SKM-1 treated with dmso at 0.1 percent for 144 hours (cell line): ENCODE data around the gene ATRIP.

Experiments
- DNase-seq: peaks from one replicate; lab custom pipeline; 2025; ENCODE audit not compliant: unreplicated experiment; lab: John Stamatoyannopoulos, UW

The ATRIP gene

DNA sequence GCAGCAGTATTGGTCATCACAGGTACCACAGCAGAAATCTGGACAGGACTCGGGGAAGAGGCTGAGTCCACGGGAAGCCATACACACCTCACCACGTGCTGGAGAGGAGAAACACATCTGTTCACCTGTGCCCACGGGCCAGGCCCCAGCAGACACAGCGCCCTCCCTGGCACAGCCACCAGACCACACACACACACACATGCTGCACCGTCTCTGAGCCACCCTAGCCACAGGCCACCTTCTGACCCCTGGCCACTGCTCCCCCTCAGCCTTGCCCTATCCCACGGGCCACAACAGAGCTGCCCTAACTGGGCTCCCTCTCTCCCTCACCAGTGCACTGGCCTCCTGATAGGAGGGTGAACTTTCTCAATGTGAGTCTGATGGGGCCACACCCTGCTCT lies 54.7 kb downstream of the ATRIP start:
- DNase-seq: no peak

DNA sequence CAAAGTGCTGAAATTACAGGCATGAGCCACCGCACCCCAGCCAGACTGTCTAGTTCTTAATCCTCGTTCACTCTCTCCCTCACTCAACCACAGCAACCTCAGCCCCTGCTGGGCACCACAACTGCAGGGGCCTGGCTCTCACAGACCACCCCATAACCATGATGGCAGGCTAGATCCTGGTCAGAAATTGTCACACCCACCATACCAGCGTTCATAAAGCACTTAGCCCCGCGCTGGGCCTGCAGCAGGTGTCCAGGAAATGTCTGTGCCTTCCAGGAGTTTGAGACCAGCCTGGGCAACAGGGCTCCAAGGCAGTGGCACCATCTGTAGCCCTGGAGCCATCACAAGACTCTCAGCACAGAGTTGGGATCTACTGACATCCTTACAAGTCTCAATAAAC lies 55.6 kb downstream of the ATRIP start:
- no peak for DNase-seq

DNA sequence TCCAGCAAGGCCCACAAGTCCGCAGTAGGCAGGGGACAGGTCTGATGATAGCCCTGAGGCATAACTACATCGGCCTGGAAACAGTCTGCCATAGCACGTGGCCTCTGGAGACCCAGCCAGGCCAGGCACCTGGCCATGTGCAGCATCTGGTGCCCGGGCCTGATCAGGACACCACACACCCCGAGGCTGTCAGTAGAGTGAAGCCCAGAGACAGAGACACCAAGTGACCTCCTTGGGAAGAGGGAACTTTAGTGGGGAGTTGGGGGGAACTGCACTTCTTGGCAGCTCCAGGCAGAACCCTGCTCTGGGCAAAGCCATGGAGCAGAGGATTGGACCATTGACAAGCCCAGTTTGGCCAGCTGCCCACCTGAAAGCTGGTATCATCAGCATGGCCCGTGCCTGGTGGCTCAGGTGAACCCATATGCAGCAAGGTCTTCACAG lies 56.2 kb downstream of the ATRIP start:
- DNase-seq: no peak

DNA sequence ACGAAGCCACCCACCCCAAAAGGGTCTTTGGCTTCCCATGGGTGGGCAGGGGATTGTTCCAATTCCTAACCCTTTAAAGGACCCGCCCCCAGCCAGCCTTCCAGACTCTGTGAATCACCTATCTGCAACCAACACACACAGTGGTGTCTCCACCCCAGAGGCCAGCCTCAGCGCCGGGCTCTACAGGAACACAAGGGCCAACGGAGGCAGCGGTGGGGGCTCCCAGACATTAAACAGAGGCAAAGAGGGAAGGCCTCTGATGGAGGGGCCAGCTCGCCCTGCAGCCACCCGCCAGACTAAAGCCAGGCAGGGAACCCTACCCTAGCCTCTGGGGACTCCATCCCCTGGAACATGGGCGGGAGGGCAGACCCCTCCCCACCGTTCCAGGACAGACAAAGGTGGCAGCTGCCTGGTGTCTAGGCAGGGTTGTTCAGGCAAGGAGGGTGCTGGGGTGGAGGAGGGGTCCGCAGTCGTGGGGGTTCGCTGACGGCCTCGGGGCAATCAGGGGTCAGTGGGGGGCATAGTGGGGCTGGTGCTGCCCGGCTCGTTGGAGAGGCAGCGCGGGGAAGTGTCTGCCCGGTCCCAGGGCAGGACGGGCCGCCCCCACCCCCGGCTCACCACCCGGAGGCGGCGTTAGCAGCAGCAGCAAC lies 57.0 kb downstream of the ATRIP start:
- DNase-seq: no peak

DNA sequence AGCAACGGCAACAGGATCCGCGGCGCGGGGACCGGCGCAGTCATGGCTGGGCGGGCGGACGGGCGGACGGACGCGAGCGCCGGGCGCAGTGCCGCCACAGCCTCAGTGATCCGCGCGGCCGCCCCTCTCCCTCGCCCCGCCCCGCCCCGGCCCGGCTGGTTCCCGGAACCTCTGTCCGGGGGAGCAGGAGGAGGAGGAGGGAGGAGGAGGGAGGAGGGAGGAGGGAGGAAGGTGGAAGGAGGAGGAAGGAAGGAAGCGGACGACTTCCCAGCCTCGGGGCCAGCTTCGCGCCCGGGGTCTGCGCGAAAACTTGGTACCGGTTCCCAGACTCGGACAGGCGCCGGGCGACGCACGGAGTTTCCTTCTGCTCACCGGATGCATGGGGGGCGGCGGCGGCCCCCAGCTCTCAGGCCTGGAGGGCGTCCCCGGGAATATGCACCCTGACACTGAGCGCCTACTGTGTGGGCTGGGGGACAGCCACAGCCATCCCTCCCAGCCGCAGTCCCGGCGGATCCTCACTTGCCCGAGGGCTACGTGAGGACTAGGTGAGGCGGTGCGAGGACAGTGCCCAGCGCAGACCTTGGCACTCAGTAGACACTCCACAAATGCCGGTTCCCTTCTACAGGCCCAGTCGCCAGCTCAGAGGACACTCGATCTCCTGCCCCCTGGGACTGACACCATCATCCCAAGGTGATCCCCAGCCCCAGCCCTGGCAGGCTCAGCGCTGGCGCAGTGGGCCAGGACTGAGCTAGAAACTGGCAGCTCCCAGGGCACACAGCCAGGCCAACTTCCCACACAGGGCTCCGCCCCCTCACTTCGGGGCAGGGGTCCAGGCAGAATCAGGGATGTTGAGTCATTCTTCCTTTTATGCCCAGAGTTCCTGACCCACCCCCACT lies 57.8 kb downstream of the ATRIP start, which contains the start of gene SHISA5:
TSS of gene SHISA5 (minus strand) at position 124 of the 896 bp plus-strand sequence. CDS start at position 44, 80 bp downstream.
- peak; percentile 28 for DNase-seq

DNA sequence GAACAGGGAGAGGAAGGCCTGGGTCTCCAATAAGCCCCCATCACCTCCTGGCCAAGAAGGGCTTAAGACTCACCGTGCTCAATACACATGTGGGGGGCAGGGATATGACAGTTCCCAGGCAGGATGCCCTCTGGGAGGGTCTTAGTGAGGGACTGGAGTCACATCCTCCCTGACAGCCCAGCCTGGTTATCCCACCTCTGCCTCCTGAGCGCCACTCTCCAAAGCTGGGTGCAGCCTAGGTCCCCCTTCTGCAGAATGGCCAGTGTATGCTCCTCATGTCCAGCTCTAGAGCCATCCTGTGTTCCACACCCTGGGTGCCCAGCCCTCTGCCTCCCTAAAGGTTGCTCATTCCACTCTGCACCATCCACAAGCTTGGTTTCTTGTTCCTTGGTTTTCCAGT lies 58.6 kb downstream of the ATRIP start:
- no peak for DNase-seq

DNA sequence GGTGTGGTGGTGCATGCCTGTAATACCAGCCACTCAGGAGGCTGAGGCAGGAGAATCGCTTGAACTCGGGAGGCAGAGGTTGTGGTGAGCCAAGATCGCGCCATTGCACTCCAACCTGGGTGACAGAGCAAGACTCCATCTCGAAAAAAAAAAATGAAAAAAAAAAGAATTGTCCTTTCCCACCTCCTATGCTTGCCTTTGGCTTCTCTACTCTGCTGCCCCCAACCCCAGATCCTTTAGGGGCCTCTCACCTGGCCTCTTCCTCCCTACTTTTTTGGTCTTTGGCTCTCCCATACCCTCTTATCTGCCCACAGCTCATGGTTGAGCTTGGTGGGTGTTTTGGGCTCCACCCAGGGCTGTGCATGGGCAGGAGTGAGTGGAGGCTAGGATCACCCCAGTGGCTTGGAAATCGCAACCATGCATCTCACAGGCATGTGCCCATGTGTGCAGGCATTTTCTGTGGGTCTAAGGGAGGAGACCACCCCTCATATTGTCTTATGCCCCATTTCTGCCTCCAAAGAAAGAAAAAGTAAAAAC lies 59.5 kb downstream of the ATRIP start:
- no peak for DNase-seq

DNA sequence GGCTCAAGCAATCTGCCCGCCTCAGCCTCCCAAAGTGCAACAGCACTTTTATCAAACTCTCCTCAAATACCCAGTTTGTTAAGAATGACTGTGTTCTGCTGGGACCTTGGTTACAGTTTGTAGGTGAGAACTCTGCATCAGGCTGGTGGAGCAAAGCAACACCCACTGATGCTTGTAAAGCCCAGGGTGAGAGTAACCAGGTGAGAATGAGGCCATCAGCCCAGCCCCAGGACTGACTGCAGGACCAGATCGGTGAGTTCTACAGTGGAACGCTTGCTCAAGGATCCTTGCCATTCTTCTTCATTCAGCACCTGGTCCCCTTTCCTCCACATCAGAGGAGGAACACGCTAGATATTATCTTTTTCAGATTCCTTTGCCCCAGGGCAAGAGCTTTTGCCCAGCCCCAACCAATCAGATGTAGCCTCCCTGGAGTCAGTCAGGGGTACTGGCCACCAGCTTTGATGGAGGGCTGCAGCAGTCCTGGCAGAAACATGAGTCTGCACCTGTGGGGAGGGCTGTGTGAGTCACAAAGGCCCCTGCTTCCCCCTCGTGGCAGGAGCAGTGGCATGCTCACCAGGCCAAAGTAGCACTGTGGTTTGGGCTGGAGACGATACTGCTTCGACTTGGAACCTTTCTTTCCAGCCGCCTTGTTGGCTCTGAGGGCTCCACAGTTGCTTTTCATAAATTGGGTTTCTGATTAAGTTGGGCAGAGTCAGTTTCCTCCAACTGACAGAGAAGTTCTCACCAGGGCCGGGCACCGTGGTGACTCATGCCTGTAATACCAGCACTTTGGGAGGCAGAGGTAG lies 60.9 kb downstream of the ATRIP start:
- DNase-seq: peak; percentile 37

DNA sequence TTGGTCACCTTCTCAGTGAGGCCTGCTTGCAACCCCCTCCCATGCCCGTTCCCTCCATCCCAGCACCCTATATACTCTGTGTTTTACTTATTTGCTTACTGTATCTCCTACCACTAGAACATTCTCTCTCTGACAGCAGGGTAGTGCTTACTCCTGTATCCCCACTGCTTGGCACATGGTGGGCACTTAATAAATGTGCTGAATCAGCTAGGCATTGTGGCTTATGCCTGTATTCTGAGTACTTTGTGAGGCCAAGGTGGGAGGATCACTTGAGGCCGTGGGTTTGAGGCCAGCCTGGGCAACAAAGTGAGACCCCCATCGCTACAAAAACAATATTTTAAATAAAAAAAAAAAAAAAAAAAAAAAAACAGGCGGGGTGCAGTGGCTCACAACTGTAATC lies 65.0 kb downstream of the ATRIP start:
- no peak for DNase-seq

DNA sequence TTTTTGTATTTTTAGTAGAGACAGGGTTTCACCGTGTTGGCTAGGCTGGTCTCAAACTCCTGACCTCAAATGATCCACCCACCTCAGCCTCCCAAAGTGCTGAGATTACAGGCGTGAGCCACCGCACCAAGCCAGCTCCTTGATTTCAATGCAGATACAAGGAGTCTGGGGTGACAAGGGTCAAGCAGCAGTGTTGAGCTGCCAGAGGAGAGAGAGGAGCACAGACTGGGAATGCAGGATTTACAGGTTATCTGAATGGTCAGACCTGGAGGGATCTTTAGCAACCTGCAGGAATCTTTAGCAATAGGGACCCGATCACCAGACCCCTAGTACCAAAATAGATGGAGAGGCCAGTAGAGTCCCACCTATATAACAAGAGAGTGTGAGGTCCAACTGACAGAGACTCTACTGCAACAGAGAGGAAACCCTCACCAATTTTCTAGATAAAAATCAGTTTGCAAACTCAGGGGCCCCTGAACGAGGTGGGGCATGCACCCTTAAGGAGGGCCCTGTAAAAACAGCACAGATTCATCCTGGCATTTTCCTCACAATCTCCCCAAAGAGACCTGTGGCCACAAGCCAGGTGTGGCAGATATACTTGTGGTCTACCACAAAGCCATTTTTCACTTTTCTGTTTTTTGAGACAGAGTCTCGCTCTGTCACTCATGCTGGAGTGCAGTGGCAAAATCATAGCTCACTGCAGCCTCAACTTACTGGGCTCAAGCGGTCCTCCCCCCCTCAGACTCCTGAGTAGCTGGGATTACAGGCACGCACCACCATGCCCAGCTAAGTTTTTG lies 68.1 kb downstream of the ATRIP start:
- DNase-seq: no peak
